Neural progenitor cell (in vitro differentiated cells): Measurements from ENCODE around the gene SNAP25.

Experiments
- EZH2 ChIP-seq: fragments of 200-600 bp; sonication (generic); IDR thresholded peaks from 2 replicates; pipeline ENCODE4 v1.6.1; 2017; ENCODE audit warnings: antibody characterized with exemption, mild to moderate bottlenecking, moderate library complexity
- EZH2phosphoT487 ChIP-seq: fragments of 200-600 bp; sonication (generic); IDR thresholded peaks from 2 replicates; pipeline ENCODE4 v1.6.1; 2017; ENCODE audit warnings: antibody characterized with exemption
- TF ChIP-seq, protein P1 (sequence below): fragments of 200-600 bp; sonication (generic); IDR thresholded peaks from 2 replicates; pipeline ENCODE4 v1.5.1; 2017; ENCODE audit warnings: antibody characterized with exemption, mild to moderate bottlenecking

GRCh38 chr20:10209091-10209490 lies 9.5 kb upstream of the SNAP25 start:
- TF ChIP-seq EZH2phosphoT487 (no peak), EZH2 (no peak)
- TF ChIP-seq, protein P1, sequence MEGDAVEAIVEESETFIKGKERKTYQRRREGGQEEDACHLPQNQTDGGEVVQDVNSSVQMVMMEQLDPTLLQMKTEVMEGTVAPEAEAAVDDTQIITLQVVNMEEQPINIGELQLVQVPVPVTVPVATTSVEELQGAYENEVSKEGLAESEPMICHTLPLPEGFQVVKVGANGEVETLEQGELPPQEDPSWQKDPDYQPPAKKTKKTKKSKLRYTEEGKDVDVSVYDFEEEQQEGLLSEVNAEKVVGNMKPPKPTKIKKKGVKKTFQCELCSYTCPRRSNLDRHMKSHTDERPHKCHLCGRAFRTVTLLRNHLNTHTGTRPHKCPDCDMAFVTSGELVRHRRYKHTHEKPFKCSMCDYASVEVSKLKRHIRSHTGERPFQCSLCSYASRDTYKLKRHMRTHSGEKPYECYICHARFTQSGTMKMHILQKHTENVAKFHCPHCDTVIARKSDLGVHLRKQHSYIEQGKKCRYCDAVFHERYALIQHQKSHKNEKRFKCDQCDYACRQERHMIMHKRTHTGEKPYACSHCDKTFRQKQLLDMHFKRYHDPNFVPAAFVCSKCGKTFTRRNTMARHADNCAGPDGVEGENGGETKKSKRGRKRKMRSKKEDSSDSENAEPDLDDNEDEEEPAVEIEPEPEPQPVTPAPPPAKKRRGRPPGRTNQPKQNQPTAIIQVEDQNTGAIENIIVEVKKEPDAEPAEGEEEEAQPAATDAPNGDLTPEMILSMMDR: no peak
